DND-41 (cell line): Measurements from ENCODE around the gene CCDC69.

Experiments
- EZH2 ChIP-seq: IDR thresholded peaks from 3 replicates; pipeline ENCODE4 v1.6.1; 2012; ENCODE audit warnings: borderline replicate concordance, low read depth, mild to moderate bottlenecking, moderate library complexity, low read length, inconsistent platforms; ENCODE audit not compliant: severe bottlenecking
- TF ChIP-seq, protein P1 (sequence below): IDR thresholded peaks from 2 replicates; pipeline ENCODE4 v1.5.1; 2012; ENCODE audit warnings: borderline replicate concordance, low read length, moderate library complexity, mild to moderate bottlenecking; ENCODE audit not compliant: poor library complexity, severe bottlenecking; ENCODE audit errors: extremely low read depth

DNA sequence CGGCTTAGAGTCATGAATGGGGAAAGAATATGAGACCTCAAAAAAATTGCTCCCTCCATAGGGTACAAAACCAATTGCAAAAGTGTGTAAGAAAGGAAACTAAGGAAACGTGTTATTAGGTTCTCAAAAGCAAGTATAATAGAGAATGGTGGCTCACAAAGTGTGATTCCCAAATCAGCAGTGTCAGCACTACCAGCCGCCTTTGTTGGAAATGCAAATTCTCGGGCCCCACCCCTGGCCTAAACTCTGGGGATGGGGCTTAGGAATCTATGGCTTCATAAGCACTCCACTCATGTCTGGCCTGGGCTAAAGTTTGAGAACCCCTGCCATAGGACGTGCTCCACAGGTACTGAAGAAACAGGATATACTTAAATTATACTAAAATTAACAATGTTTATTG, 1.6 kb upstream of the CCDC69 start:
- TF ChIP-seq EZH2: no peak
- TF ChIP-seq, protein P1, sequence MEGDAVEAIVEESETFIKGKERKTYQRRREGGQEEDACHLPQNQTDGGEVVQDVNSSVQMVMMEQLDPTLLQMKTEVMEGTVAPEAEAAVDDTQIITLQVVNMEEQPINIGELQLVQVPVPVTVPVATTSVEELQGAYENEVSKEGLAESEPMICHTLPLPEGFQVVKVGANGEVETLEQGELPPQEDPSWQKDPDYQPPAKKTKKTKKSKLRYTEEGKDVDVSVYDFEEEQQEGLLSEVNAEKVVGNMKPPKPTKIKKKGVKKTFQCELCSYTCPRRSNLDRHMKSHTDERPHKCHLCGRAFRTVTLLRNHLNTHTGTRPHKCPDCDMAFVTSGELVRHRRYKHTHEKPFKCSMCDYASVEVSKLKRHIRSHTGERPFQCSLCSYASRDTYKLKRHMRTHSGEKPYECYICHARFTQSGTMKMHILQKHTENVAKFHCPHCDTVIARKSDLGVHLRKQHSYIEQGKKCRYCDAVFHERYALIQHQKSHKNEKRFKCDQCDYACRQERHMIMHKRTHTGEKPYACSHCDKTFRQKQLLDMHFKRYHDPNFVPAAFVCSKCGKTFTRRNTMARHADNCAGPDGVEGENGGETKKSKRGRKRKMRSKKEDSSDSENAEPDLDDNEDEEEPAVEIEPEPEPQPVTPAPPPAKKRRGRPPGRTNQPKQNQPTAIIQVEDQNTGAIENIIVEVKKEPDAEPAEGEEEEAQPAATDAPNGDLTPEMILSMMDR: no peak
